HepG2 (cell line): ENCODE measurements around the gene ZFHX3.

ENCODE experiments used
- CTCF ChIP-seq: sonication (generic); formaldehyde crosslinking; IDR thresholded peaks from 2 replicates; pipeline ENCODE4 v1.5.0; 2020; ENCODE audit warnings: mild to moderate bottlenecking, missing genetic modification reagents, moderate library complexity
- FIP1L1 ChIP-seq: fragments of 200-400 bp; formaldehyde crosslinking; IDR thresholded peaks from 2 replicates; pipeline ENCODE4 v1.6.1; 2018; ENCODE audit warnings: low read depth, mild to moderate bottlenecking, low read length, moderate library complexity, borderline replicate concordance; ENCODE audit not compliant: insufficient read depth
- FOXA3 ChIP-seq: IDR thresholded peaks from 2 replicates; pipeline ENCODE4 v1.6.1; 2016; ENCODE audit warnings: missing genetic modification reagents, missing compliant biosample characterization
- KAT7 ChIP-seq: IDR thresholded peaks from 2 replicates; pipeline ENCODE4 v1.6.1; 2018; ENCODE audit warnings: borderline replicate concordance, missing compliant biosample characterization
- MAX ChIP-seq: IDR thresholded peaks from 2 replicates; pipeline ENCODE4 v1.6.1; 2012; ENCODE audit warnings: inconsistent platforms
- MIXL1 ChIP-seq: IDR thresholded peaks from 2 replicates; pipeline ENCODE4 v1.6.1; 2016
- NFE2L2 ChIP-seq: fragments of 150-350 bp; IDR thresholded peaks from 2 replicates; pipeline ENCODE4 v1.6.1; 2014; ENCODE audit warnings: low read length
- NFIC ChIP-seq: IDR thresholded peaks from 2 replicates; pipeline ENCODE4 v1.6.1; 2012; ENCODE audit warnings: mild to moderate bottlenecking, low read length, inconsistent platforms
- ZNF274 ChIP-seq: sonication (generic); formaldehyde crosslinking; IDR thresholded peaks from 2 replicates; pipeline ENCODE4 v1.5.1; 2020; ENCODE audit warnings: mild to moderate bottlenecking, missing genetic modification reagents
- ZNF691 ChIP-seq: sonication (generic); formaldehyde crosslinking; IDR thresholded peaks from 2 replicates; pipeline ENCODE4 v1.4.0; 2020; ENCODE audit warnings: missing genetic modification reagents, low read depth, mild to moderate bottlenecking, borderline replicate concordance
- ZSCAN5A ChIP-seq: sonication (generic); formaldehyde crosslinking; IDR thresholded peaks from 2 replicates; pipeline ENCODE4 v1.8.0; 2022; ENCODE audit warnings: mild to moderate bottlenecking, missing genetic modification reagents, borderline replicate concordance

- no peak for TF ChIP-seq KAT7 (CRISPR knock-in tag)
- TF ChIP-seq ZNF691 (CRISPR knock-in tag) = no peak
- no peak for TF ChIP-seq NFE2L2
- no peak for TF ChIP-seq ZNF274 (CRISPR knock-in tag)
- no peak for TF ChIP-seq MIXL1 (CRISPR knock-in tag)
- TF ChIP-seq CTCF (CRISPR knock-in tag) = no peak
- TF ChIP-seq MAX = no peak
- TF ChIP-seq FIP1L1 = no peak
- no peak for TF ChIP-seq FOXA3 (CRISPR knock-in tag)
- no peak for TF ChIP-seq NFIC
- no peak for TF ChIP-seq ZSCAN5A (CRISPR knock-in tag)
Measured at GRCh38 chr16:72793716-72794115, 254.2 kb downstream of the ZFHX3 start.
